ENCODE results near the gene SPEN. TPM values are rescaled to one million over a fixed set of nuclear protein-coding genes. Genes with fewer than 3 reads are reported as not detected.

SPEN gene
- total and polyA plus RNA-seq, 10 of the 15 experiments (the other 5 are each of a cell fraction or from before 2014, with no cell fraction given) = 5.2 to 58.7 (median 20.1) TPM

DNA sequence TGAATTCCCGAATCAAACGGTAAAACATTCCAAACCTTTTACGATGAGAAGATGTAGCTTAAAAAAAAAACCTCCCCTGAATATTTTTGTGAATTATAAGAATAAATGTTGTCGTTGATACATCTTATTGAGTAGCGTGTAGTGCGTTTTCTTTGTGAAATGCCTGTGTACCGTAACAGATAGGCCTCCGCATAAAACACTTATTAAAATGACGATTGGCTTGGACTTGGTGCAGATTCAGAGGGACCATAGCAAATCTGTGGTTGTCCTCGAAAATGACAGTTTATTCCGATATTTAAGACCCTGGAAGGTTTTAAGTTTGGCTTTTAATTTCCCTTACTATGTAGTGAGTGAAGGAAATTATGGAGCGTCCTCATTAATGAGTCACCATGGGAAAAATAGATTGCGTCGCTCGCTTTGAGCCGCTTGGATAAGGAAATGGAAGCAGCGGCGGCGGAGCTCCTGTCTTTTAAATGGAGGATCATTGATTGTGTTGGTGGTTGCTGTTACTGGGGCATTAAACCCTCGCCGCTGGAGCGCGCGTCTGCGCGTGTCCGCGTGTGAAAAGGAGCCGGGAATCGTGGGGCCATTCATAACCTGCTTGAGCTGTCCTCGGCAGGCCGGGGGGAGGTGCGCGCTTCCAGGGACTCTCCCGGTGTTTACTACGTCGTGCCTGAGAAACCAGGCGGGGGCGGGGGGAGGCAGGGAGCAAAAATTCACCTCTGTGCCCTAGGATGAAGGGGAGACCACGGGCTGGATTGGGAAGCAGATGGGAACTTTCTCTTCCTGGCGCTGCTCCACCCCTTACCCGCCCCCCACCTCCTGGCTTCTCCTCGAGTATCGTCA lies 1.6 kb downstream of the SPEN start (continued):
- TF ChIP-seq, protein P1, sequence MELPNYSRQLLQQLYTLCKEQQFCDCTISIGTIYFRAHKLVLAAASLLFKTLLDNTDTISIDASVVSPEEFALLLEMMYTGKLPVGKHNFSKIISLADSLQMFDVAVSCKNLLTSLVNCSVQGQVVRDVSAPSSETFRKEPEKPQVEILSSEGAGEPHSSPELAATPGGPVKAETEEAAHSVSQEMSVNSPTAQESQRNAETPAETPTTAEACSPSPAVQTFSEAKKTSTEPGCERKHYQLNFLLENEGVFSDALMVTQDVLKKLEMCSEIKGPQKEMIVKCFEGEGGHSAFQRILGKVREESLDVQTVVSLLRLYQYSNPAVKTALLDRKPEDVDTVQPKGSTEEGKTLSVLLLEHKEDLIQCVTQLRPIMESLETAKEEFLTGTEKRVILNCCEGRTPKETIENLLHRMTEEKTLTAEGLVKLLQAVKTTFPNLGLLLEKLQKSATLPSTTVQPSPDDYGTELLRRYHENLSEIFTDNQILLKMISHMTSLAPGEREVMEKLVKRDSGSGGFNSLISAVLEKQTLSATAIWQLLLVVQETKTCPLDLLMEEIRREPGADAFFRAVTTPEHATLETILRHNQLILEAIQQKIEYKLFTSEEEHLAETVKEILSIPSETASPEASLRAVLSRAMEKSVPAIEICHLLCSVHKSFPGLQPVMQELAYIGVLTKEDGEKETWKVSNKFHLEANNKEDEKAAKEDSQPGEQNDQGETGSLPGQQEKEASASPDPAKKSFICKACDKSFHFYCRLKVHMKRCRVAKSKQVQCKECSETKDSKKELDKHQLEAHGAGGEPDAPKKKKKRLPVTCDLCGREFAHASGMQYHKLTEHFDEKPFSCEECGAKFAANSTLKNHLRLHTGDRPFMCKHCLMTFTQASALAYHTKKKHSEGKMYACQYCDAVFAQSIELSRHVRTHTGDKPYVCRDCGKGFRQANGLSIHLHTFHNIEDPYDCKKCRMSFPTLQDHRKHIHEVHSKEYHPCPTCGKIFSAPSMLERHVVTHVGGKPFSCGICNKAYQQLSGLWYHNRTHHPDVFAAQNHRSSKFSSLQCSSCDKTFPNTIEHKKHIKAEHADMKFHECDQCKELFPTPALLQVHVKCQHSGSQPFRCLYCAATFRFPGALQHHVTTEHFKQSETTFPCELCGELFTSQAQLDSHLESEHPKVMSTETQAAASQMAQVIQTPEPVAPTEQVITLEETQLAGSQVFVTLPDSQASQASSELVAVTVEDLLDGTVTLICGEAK (IDR thresholded peaks at IDR 0.05; ENCODE audit: borderline replicate concordance) = no peak
- no peak for TF ChIP-seq SREBF2 (IDR thresholded peaks at IDR 0.05; ENCODE audit: low read length)
- TF ChIP-seq, protein P2, sequence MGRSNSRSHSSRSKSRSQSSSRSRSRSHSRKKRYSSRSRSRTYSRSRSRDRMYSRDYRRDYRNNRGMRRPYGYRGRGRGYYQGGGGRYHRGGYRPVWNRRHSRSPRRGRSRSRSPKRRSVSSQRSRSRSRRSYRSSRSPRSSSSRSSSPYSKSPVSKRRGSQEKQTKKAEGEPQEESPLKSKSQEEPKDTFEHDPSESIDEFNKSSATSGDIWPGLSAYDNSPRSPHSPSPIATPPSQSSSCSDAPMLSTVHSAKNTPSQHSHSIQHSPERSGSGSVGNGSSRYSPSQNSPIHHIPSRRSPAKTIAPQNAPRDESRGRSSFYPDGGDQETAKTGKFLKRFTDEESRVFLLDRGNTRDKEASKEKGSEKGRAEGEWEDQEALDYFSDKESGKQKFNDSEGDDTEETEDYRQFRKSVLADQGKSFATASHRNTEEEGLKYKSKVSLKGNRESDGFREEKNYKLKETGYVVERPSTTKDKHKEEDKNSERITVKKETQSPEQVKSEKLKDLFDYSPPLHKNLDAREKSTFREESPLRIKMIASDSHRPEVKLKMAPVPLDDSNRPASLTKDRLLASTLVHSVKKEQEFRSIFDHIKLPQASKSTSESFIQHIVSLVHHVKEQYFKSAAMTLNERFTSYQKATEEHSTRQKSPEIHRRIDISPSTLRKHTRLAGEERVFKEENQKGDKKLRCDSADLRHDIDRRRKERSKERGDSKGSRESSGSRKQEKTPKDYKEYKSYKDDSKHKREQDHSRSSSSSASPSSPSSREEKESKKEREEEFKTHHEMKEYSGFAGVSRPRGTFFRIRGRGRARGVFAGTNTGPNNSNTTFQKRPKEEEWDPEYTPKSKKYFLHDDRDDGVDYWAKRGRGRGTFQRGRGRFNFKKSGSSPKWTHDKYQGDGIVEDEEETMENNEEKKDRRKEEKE (IDR thresholded peaks at IDR 0.05) = no peak
- no peak for TF ChIP-seq STAT1 (conservative IDR thresholded peaks at IDR 0.05)
- peak; percentile 71 for TF ChIP-seq POLR2A (IDR thresholded peaks at IDR 0.05; ENCODE audit: low read depth, low read length)
- no peak for TF ChIP-seq SMC3 (IDR thresholded peaks at IDR 0.05; ENCODE audit: borderline replicate concordance, low read length)
- TF ChIP-seq CHD2 (IDR thresholded peaks at IDR 0.05; ENCODE audit: borderline replicate concordance, low read depth, low read length) = no peak; the same call in 1 of the 2 replicates
- TF ChIP-seq SIN3A (IDR thresholded peaks at IDR 0.05; ENCODE audit: low read depth, low read length) = no peak
- TF ChIP-seq, protein P3, sequence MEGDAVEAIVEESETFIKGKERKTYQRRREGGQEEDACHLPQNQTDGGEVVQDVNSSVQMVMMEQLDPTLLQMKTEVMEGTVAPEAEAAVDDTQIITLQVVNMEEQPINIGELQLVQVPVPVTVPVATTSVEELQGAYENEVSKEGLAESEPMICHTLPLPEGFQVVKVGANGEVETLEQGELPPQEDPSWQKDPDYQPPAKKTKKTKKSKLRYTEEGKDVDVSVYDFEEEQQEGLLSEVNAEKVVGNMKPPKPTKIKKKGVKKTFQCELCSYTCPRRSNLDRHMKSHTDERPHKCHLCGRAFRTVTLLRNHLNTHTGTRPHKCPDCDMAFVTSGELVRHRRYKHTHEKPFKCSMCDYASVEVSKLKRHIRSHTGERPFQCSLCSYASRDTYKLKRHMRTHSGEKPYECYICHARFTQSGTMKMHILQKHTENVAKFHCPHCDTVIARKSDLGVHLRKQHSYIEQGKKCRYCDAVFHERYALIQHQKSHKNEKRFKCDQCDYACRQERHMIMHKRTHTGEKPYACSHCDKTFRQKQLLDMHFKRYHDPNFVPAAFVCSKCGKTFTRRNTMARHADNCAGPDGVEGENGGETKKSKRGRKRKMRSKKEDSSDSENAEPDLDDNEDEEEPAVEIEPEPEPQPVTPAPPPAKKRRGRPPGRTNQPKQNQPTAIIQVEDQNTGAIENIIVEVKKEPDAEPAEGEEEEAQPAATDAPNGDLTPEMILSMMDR (IDR thresholded peaks at IDR 0.05 in 2 of 3, conservative IDR thresholded peaks at IDR 0.05 in 1 of 3; ENCODE audit: control insufficient read depth in 2 of 3, extremely low read depth in 1 of 3, insufficient read depth in 1 of 3, low read depth in 3 of 3, low read length in 3 of 3) = no peak
- TF ChIP-seq ZNF274 (IDR thresholded peaks at IDR 0.05; ENCODE audit: insufficient read depth, insufficient read length) = no peak
- TF ChIP-seq CBX3 (IDR thresholded peaks at IDR 0.05; ENCODE audit: borderline replicate concordance, low read depth) = no peak
- TF ChIP-seq, protein P4, sequence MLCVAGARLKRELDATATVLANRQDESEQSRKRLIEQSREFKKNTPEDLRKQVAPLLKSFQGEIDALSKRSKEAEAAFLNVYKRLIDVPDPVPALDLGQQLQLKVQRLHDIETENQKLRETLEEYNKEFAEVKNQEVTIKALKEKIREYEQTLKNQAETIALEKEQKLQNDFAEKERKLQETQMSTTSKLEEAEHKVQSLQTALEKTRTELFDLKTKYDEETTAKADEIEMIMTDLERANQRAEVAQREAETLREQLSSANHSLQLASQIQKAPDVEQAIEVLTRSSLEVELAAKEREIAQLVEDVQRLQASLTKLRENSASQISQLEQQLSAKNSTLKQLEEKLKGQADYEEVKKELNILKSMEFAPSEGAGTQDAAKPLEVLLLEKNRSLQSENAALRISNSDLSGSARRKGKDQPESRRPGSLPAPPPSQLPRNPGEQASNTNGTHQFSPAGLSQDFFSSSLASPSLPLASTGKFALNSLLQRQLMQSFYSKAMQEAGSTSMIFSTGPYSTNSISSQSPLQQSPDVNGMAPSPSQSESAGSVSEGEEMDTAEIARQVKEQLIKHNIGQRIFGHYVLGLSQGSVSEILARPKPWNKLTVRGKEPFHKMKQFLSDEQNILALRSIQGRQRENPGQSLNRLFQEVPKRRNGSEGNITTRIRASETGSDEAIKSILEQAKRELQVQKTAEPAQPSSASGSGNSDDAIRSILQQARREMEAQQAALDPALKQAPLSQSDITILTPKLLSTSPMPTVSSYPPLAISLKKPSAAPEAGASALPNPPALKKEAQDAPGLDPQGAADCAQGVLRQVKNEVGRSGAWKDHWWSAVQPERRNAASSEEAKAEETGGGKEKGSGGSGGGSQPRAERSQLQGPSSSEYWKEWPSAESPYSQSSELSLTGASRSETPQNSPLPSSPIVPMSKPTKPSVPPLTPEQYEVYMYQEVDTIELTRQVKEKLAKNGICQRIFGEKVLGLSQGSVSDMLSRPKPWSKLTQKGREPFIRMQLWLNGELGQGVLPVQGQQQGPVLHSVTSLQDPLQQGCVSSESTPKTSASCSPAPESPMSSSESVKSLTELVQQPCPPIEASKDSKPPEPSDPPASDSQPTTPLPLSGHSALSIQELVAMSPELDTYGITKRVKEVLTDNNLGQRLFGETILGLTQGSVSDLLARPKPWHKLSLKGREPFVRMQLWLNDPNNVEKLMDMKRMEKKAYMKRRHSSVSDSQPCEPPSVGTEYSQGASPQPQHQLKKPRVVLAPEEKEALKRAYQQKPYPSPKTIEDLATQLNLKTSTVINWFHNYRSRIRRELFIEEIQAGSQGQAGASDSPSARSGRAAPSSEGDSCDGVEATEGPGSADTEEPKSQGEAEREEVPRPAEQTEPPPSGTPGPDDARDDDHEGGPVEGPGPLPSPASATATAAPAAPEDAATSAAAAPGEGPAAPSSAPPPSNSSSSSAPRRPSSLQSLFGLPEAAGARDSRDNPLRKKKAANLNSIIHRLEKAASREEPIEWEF (IDR thresholded peaks at IDR 0.05; ENCODE audit: insufficient replicate concordance, low read depth, low read length) = no peak
